Measurements from ENCODE around the gene EIF5A. TPM values are rescaled to one million over a fixed set of nuclear protein-coding genes. Genes with fewer than 3 reads are reported as not detected.

The EIF5A gene
- total RNA-seq, 1 experiment from 2014 or later, result 1,139 TPM

DNA sequence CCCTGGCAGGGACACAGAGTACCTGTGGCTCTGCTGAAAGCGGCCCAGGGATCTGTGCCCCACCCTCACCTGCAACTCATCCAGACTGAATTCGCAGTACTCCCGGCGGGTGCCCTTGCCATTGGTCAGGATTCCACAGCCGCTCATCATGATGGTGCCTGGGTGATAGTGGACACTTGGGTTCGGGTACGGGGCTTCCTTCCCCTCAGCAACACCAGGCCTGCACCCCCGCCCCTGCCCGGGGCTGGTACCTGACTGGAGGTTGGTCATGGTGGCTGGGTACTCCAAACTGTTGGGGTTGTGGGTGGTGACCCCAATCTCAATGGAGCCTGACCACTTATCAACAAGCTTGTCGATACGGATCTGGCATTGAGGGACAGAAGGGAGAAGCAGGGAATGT lies 18.8 kb downstream of the EIF5A start:
- TF ChIP-seq POLR2AphosphoS5 (IDR thresholded peaks at IDR 0.05; ENCODE audit: low read depth, low read length) (no peak), JUND (IDR thresholded peaks at IDR 0.05) (no peak), YY1 (IDR thresholded peaks at IDR 0.05; ENCODE audit: extremely low read depth, insufficient replicate concordance, low read depth, low read length) (no peak), EZH2 (IDR thresholded peaks at IDR 0.05) (no peak), SRF (IDR thresholded peaks at IDR 0.05; ENCODE audit: low read depth) (no peak), ZFX (IDR thresholded peaks at IDR 0.05) (no peak), EZH2phosphoT487 (IDR thresholded peaks at IDR 0.05; ENCODE audit: borderline replicate concordance) (no peak)
- TF ChIP-seq, protein P1, sequence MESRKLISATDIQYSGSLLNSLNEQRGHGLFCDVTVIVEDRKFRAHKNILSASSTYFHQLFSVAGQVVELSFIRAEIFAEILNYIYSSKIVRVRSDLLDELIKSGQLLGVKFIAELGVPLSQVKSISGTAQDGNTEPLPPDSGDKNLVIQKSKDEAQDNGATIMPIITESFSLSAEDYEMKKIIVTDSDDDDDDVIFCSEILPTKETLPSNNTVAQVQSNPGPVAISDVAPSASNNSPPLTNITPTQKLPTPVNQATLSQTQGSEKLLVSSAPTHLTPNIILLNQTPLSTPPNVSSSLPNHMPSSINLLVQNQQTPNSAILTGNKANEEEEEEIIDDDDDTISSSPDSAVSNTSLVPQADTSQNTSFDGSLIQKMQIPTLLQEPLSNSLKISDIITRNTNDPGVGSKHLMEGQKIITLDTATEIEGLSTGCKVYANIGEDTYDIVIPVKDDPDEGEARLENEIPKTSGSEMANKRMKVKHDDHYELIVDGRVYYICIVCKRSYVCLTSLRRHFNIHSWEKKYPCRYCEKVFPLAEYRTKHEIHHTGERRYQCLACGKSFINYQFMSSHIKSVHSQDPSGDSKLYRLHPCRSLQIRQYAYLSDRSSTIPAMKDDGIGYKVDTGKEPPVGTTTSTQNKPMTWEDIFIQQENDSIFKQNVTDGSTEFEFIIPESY (IDR thresholded peaks at IDR 0.05; ENCODE audit: extremely low read depth, insufficient replicate concordance, low read length), result no peak
- intact Hi-C loops (cut with micrococcal nuclease), result no loop called here
- Histone ChIP-seq H3K4me3 (replicated peaks in 1 of 2; ENCODE audit: low read depth in 1 of 2, low read length in 2 of 2) (no peak overlapping the region), H3K4me1 (ENCODE audit: control insufficient read depth in 1 of 2, insufficient read depth in 2 of 2, low read length in 2 of 2) (peaks cover 3 to 29% of the 10 kb centered on the region in 2 experiments; a peak in 3 of 4 replicates), H2AFZ (ENCODE audit: low read depth, low read length, poor library complexity, severe bottlenecking) (no peak overlapping the region), H4K20me1 (ENCODE audit: insufficient read depth) (no peaks in the 10 kb centered on the region), H3K9me2 (ENCODE audit: insufficient read depth) (no peaks in the 10 kb centered on the region), H3K9me3 (ENCODE audit: control insufficient read depth in 1 of 2, insufficient read depth in 1 of 2, low read depth in 1 of 2, low read length in 2 of 2) (no peaks in the 10 kb centered on the region), H3K27me3 (ENCODE audit: insufficient read depth, low read length) (no peaks in the 10 kb centered on the region), H3K4me2 (ENCODE audit: low read length) (no peak overlapping the region), H3K27ac (ENCODE audit: low read depth, low read length) (no peak overlapping the region), H3K9ac (ENCODE audit: low read length) (no peak overlapping the region), H3K36me3 (ENCODE audit: control insufficient read depth in 1 of 2, insufficient read depth in 2 of 2, low read length in 2 of 2) (peaks cover 24 to 39% of the 10 kb centered on the region in 2 experiments; a peak in 3 of 4 replicates), H3K79me2 (ENCODE audit: insufficient read depth, low read length) (peaks cover 20% of the 10 kb centered on the region; the same call in 1 of the 2 replicates)
- CTCF ChIA-PET, result no interaction called here
- RAD21 ChIA-PET (ENCODE audit: low non-redundant PET in 1 of 2, low total read pairs in 2 of 2, uncharacterized antibody in 2 of 2, unreplicated experiment in 2 of 2), result no interaction called here
- no peak for ATAC-seq
- DNase-seq (ENCODE audit: low read depth, low spot score), result no peak
- POLR2A ChIA-PET, result interaction anchor here (0.6 kb wide), 1 partner anchor 529 kb away, joined by 4 read pairs; no protein-coding TSS in a partner anchor
- BruUV-seq (replicated peaks), result no TSS peak

DNA sequence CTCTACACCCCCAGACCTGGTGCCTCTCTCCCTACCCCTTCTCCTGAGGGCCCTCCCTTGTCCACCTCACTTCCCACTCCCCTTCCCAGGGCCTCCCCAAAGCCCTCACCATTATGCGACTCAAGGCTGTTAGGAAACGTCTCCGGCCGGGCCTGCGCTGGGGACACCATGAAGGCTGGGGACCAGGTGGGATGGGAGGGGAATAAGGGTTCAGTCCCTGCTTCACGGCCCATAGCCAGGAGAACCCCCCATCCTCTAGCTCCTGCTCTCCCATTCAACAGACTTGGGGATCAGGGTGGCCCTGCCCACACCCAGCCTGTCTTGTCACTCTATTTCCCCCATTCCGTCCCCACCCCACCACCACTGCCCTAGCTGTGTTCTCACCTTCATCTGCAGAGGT lies 19.6 kb downstream of the EIF5A start:
- POLR2A ChIA-PET, result no interaction called here
- no peak for DNase-seq (ENCODE audit: low read depth, low spot score)
- CTCF ChIA-PET, result no interaction called here
- TF ChIP-seq, protein P2, sequence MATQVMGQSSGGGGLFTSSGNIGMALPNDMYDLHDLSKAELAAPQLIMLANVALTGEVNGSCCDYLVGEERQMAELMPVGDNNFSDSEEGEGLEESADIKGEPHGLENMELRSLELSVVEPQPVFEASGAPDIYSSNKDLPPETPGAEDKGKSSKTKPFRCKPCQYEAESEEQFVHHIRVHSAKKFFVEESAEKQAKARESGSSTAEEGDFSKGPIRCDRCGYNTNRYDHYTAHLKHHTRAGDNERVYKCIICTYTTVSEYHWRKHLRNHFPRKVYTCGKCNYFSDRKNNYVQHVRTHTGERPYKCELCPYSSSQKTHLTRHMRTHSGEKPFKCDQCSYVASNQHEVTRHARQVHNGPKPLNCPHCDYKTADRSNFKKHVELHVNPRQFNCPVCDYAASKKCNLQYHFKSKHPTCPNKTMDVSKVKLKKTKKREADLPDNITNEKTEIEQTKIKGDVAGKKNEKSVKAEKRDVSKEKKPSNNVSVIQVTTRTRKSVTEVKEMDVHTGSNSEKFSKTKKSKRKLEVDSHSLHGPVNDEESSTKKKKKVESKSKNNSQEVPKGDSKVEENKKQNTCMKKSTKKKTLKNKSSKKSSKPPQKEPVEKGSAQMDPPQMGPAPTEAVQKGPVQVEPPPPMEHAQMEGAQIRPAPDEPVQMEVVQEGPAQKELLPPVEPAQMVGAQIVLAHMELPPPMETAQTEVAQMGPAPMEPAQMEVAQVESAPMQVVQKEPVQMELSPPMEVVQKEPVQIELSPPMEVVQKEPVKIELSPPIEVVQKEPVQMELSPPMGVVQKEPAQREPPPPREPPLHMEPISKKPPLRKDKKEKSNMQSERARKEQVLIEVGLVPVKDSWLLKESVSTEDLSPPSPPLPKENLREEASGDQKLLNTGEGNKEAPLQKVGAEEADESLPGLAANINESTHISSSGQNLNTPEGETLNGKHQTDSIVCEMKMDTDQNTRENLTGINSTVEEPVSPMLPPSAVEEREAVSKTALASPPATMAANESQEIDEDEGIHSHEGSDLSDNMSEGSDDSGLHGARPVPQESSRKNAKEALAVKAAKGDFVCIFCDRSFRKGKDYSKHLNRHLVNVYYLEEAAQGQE (IDR thresholded peaks at IDR 0.05; ENCODE audit: low read depth), result no peak
- TF ChIP-seq SP1 (IDR thresholded peaks at IDR 0.05; ENCODE audit: low read depth) (no peak), CBX3 (IDR thresholded peaks at IDR 0.05; ENCODE audit: low read depth) (no peak), ZFX (IDR thresholded peaks at IDR 0.05) (no peak), EZH2phosphoT487 (IDR thresholded peaks at IDR 0.05; ENCODE audit: borderline replicate concordance) (no peak), YY1 (IDR thresholded peaks at IDR 0.05; ENCODE audit: extremely low read depth, insufficient replicate concordance, low read depth, low read length) (no peak)
- TF ChIP-seq, protein P3, sequence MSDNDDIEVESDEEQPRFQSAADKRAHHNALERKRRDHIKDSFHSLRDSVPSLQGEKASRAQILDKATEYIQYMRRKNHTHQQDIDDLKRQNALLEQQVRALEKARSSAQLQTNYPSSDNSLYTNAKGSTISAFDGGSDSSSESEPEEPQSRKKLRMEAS (IDR thresholded peaks at IDR 0.05), result no peak
- TF ChIP-seq, protein P1 (IDR thresholded peaks at IDR 0.05; ENCODE audit: extremely low read depth, insufficient replicate concordance, low read length), result no peak

More for the DNA sequence above, 19.6 kb downstream of the EIF5A start:
- Histone ChIP-seq H3K4me2 (ENCODE audit: low read length) (no peak overlapping the region), H3K27me3 (ENCODE audit: insufficient read depth, low read length) (no peaks in the 10 kb centered on the region), H2AFZ (ENCODE audit: low read depth, low read length, poor library complexity, severe bottlenecking) (no peak overlapping the region), H4K20me1 (ENCODE audit: insufficient read depth) (no peaks in the 10 kb centered on the region), H3K9me2 (ENCODE audit: insufficient read depth) (no peaks in the 10 kb centered on the region), H3K4me3 (replicated peaks in 1 of 2; ENCODE audit: low read depth in 1 of 2, low read length in 2 of 2) (no peak overlapping the region), H3K27ac (ENCODE audit: low read depth, low read length) (no peak overlapping the region), H3K4me1 (ENCODE audit: control insufficient read depth in 1 of 2, insufficient read depth in 2 of 2, low read length in 2 of 2) (peaks cover 3 to 29% of the 10 kb centered on the region in 2 experiments; a peak in 3 of 4 replicates), H3K9ac (ENCODE audit: low read length) (no peak overlapping the region), H3K79me2 (ENCODE audit: insufficient read depth, low read length) (peaks cover 20% of the 10 kb centered on the region; the same call in 1 of the 2 replicates), H3K9me3 (ENCODE audit: control insufficient read depth in 1 of 2, insufficient read depth in 1 of 2, low read depth in 1 of 2, low read length in 2 of 2) (no peaks in the 10 kb centered on the region), H3K36me3 (ENCODE audit: control insufficient read depth in 1 of 2, insufficient read depth in 2 of 2, low read length in 2 of 2) (peaks cover 17 to 31% of the 10 kb centered on the region in 2 experiments; a peak in 3 of 4 replicates)
- no TSS peak for BruUV-seq (replicated peaks)
- RAD21 ChIA-PET (ENCODE audit: low non-redundant PET in 1 of 2, low total read pairs in 2 of 2, uncharacterized antibody in 2 of 2, unreplicated experiment in 2 of 2), result no interaction called here
- no peak for ATAC-seq
- intact Hi-C loops (cut with micrococcal nuclease), result no loop called here

All from HCT116 (cell line).